GM23338 (cell line): ENCODE measurements around the gene KCNMA1.

Source experiments
- CREB1 ChIP-seq: fragments of 250-450 bp; sonication (Bioruptor Pico); IDR thresholded peaks from 2 replicates; pipeline ENCODE4 v1.5.0; 2020; ENCODE audit warnings: low read depth, mild to moderate bottlenecking, moderate library complexity
- EZH2 ChIP-seq: fragments of 200-600 bp; sonication (generic); IDR thresholded peaks from one replicate; pipeline ENCODE4 v1.8.0; 2017; ENCODE audit warnings: antibody characterized with exemption, mild to moderate bottlenecking, low read depth; ENCODE audit not compliant: unreplicated experiment
- EZH2phosphoT487 ChIP-seq: fragments of 200-600 bp; sonication (generic); IDR thresholded peaks from one replicate; pipeline ENCODE4 v1.8.1; 2018; ENCODE audit warnings: antibody characterized with exemption; ENCODE audit not compliant: unreplicated experiment
- JUNB ChIP-seq: IDR thresholded peaks from one replicate; pipeline ENCODE4 v1.6.1; 2016; ENCODE audit warnings: antibody characterized with exemption; ENCODE audit not compliant: unreplicated experiment
- TF ChIP-seq, protein P1 (sequence below), 2 experiments: fragments of 200-600 bp in 1 of 2; sonication (generic) in 1 of 2; conservative IDR thresholded peaks; 2 replicates each; pipeline versions ENCODE4 v1.5.1 to v1.6.1; 2016 to 2017; ENCODE audit warnings: antibody characterized with exemption in 2 of 2, low read depth in 2 of 2, mild to moderate bottlenecking in 2 of 2, moderate library complexity in 1 of 2
- TF ChIP-seq, protein P2 (sequence below): IDR thresholded peaks from one replicate; pipeline ENCODE4 v1.6.1; 2018; ENCODE audit warnings: antibody characterized with exemption; ENCODE audit not compliant: unreplicated experiment

DNA sequence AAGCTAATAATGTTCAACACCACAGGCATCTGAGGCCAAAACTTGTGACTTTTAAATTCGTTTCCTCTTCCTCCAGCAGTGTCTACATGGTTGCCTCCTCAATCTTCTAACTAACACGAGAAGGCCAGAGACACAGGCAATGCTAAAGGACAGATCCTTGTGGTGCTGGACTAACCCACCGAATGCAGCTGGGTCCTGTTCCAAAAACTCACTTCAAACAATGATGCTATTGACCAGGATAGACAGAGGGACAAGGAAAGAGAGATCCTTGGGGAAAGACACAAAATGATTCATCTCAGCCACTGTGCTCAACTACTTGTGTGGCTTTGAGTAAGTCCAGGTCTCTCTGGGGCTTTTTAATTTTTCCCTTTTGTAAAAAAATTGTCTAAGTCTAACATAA is 107.6 kb downstream of the KCNMA1 start:
- no peak for TF ChIP-seq CREB1 (CRISPR knock-in tag)
- TF ChIP-seq, protein P1, sequence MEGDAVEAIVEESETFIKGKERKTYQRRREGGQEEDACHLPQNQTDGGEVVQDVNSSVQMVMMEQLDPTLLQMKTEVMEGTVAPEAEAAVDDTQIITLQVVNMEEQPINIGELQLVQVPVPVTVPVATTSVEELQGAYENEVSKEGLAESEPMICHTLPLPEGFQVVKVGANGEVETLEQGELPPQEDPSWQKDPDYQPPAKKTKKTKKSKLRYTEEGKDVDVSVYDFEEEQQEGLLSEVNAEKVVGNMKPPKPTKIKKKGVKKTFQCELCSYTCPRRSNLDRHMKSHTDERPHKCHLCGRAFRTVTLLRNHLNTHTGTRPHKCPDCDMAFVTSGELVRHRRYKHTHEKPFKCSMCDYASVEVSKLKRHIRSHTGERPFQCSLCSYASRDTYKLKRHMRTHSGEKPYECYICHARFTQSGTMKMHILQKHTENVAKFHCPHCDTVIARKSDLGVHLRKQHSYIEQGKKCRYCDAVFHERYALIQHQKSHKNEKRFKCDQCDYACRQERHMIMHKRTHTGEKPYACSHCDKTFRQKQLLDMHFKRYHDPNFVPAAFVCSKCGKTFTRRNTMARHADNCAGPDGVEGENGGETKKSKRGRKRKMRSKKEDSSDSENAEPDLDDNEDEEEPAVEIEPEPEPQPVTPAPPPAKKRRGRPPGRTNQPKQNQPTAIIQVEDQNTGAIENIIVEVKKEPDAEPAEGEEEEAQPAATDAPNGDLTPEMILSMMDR (conservative IDR thresholded peaks at IDR 0.05; ENCODE audit: low read depth in 2 of 2): no peak
- TF ChIP-seq EZH2: no peak
- no peak for TF ChIP-seq EZH2phosphoT487
- no peak for TF ChIP-seq JUNB
- TF ChIP-seq, protein P2, sequence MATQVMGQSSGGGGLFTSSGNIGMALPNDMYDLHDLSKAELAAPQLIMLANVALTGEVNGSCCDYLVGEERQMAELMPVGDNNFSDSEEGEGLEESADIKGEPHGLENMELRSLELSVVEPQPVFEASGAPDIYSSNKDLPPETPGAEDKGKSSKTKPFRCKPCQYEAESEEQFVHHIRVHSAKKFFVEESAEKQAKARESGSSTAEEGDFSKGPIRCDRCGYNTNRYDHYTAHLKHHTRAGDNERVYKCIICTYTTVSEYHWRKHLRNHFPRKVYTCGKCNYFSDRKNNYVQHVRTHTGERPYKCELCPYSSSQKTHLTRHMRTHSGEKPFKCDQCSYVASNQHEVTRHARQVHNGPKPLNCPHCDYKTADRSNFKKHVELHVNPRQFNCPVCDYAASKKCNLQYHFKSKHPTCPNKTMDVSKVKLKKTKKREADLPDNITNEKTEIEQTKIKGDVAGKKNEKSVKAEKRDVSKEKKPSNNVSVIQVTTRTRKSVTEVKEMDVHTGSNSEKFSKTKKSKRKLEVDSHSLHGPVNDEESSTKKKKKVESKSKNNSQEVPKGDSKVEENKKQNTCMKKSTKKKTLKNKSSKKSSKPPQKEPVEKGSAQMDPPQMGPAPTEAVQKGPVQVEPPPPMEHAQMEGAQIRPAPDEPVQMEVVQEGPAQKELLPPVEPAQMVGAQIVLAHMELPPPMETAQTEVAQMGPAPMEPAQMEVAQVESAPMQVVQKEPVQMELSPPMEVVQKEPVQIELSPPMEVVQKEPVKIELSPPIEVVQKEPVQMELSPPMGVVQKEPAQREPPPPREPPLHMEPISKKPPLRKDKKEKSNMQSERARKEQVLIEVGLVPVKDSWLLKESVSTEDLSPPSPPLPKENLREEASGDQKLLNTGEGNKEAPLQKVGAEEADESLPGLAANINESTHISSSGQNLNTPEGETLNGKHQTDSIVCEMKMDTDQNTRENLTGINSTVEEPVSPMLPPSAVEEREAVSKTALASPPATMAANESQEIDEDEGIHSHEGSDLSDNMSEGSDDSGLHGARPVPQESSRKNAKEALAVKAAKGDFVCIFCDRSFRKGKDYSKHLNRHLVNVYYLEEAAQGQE: no peak
